ENCODE results near the gene OR1S1.

Gene OR1S1

GRCh38 chr11:58222721-58223120 lies 10.2 kb downstream of the OR1S1 start:
- H3K27ac ChIP-seq = no peak overlapping the region
- TF ChIP-seq CTCF (conservative IDR thresholded peaks at IDR 0.05) = no peak

- no peak overlapping the region for H3K27ac ChIP-seq
- no peak for TF ChIP-seq CTCF (conservative IDR thresholded peaks at IDR 0.05)
Observed at GRCh38 chr11:58227956-58228615, 15.6 kb downstream of the OR1S1 start.

- TF ChIP-seq CTCF (conservative IDR thresholded peaks at IDR 0.05) = no peak
Observed at GRCh38 chr11:58243954-58244353, 31.4 kb downstream of the OR1S1 start.

GRCh38 chr11:58254936-58255335 lies 42.4 kb downstream of the OR1S1 start:
- TF ChIP-seq CTCF (conservative IDR thresholded peaks at IDR 0.05) = no peak
- no peak overlapping the region for H3K27ac ChIP-seq

More at GRCh38 chr11:58243954-58244353, 31.4 kb downstream of the OR1S1 start:
- H3K27ac ChIP-seq = no peak overlapping the region

GRCh38 chr11:58259983-58260382 lies 47.5 kb downstream of the OR1S1 start:
- no peak overlapping the region for H3K27ac ChIP-seq
- TF ChIP-seq CTCF (conservative IDR thresholded peaks at IDR 0.05) = no peak

Data from VCaP (cell line).